Kidney tubule cell (primary cell): ENCODE results near the gene FXYD2.

Experiments
- DNase-seq: peaks from one replicate; pipeline ENCODE4 v3.0.0-alpha.2; 2018; ENCODE audit warnings: low spot score

The FXYD2 gene

DNA sequence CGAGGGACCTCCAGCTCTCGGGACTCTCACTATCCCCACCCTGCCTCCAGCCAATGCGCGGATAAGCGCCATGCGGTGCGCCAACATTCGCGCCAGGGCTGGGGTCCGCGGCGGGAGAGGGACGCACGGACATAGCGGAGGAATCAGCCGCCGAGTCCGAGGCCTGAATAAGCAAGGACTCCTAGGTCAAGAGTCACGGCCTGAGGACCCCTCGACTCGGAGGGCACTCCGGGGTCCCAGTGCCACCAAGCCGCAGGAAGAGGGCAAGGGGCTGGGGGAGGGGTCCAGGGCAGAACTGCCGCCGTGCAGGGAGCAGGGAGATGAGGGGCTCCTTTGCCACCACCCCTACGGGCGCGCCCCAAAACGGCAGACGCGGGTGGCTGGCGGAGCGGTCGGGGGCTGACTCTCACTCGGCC lies 28.1 kb downstream of the FXYD2 start:
- no peak for DNase-seq

DNA sequence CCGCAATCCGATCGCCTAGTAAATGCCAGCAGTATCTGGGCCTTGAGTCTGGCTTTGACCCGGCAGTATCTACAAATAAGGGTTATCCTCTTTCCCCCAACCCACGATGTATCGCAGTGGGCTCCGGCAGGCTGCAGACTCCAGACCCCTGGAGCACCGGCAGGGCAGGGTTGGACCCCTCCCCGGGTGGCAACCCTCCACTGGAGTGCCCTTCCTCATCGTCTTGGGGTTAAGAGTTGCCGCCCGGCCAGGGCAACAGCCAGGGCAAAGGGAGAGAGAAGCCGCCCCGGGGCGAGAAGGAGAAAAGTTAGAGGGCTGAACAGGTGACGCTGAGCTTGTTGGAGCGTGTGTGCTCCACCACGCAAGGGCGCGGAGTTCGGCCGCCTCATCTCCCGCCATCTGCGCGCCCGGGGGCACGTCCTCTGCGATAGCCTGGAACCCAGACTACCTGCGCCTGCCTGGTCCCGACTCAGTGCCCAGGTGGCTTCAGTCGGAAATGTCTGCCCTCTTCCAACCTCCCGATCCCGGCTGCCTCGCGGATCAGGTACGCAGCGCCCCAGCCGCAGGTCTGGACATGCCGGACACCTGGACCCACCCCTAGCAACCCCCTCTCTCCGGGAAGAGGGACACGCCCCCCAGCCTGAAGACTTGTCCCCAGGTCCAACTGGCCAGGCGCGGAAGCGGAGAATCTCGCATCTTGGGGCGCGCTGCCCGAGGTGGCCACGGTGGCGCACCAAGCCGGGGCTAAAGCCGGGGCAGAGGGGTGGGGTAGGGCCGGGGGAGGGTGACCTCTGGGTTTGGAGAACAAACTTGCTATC lies 28.7 kb downstream of the FXYD2 start:
- DNase-seq = peak; percentile 12

DNA sequence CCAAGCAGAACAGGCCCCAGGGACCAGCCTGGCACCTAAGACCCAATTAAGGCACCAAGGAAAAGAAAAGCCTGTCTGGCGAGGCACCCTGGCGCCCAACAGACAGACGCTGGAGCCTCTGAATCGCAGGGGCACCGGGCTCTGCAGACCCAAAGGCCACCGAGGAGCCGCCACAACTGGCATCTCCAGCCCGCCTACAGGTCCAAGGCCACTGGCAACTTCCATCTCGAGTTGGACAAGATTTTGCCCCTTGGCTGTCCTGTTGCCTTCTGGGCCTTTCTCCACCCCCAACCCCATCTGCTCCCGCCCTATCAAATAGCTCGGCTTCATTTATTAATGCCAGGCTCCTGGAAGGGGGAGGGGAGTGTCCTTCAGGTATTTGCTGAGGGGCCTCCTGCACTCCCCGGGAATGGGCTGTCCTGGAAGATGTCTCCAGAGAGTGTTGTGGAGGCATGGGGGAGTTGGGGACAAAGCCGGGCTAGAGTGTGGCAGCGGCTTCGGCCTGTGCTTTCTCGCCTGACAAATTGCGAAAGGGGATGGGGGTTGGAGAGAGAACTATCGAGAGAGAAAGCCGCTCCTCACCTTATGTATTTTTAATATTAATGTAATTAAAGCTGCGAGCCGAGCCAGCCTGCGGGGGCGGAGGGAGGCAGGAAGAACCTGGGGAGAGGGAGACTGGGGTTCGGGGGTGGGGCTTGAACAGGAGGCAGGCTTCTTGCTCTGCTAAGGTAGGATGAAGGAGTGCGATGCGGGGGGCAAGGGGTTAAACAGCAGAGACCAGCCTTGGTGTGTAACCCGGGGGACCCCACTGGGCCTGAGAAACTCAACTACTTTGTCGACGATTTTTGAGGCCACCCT lies 29.5 kb downstream of the FXYD2 start:
- no peak for DNase-seq

DNA sequence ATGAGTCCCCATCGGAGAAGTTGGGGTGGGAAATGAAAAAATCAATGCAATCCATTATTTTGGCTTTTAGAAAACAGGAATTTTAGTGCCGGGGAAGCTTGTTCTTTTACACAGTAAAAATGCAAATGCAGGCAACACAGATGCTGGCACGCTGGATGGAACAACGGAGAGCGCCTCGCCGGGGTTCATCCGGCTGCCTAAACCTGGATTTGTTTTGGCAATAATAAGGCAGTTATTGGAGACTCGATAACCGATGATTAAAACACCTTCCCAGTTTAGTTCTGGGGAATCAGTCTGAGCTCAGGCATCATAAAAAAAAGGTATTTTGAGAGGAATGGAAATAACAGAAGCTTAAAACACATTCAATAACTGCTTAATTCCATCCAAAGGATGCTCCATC lies 30.4 kb downstream of the FXYD2 start:
- DNase-seq = no peak

DNA sequence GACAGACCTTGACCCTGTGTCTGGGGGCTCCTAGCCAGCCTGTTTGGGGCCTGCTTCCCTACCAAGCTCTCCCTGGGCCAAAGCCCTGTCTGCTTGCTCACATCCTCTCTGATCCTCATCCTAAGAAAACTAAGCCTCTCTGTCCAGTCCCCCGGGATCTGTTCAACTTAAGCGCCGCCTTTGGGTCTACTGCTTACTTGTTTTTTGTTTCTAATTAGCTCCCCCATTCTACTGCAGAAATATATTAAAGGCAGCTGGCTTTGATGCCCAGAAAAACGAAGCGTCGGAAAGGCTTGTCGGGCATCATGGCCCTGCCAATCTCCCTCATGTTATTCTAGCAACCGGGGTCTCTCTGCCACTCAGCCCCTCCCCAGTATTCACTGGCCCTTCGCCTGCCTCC lies 31.0 kb downstream of the FXYD2 start:
- no peak for DNase-seq

DNA sequence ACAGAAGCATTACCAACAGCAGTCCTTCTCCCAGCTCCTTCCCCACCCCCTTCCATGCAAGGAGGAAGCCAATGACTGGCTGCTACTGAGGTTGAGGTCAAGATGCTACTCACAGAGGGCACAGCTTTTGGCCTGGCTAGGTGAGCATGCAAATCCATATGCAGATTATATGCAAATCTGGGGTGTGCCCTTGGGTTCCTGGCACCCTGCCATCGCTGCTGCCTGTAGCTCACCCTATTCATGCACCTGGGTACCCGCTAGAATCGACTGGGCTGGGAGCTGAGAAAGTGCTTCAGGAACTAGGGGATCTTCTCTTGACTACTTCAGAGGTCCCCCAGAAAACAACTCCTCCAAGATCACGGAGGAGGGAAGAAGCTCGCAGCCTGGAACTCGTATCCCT lies 31.6 kb downstream of the FXYD2 start:
- DNase-seq = no peak

DNA sequence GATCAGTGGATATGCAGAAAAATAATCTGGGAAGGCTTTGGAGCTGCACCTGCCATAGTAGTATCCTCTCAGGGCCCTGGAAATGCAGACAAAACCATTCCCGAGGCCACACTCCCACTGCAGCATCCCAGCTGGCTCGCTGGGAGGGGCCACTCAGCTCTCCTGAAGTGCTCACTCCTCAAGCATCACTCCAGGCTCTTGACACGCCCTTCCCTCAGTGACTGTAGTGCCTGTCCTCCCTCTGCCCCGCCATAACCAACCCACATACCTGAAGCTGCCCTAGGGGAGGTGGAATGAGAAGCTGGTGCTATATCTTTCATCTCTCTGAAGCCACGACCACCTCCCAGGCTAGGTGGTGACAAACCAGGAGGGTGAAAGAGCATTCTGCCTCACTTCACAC lies 32.3 kb downstream of the FXYD2 start:
- DNase-seq = no peak

DNA sequence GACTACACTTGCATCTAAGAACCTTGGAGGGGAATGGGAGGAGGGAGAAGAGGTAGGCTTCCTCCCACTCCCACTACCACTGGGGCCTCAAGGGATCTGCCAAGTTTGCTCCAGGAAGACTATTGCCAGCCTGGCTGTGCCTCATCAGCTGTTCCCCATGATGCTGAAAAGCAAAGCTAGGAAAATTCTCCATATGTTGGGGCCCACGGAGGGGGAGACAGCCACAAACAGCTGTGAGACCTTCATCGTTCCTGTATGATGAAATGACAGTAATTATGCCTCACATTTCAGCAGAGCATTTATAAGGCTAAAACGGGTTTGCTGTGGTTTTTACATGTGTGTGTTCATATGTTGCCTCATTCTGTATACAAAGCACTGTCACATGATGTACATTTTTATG lies 34.3 kb downstream of the FXYD2 start:
- no peak for DNase-seq

DNA sequence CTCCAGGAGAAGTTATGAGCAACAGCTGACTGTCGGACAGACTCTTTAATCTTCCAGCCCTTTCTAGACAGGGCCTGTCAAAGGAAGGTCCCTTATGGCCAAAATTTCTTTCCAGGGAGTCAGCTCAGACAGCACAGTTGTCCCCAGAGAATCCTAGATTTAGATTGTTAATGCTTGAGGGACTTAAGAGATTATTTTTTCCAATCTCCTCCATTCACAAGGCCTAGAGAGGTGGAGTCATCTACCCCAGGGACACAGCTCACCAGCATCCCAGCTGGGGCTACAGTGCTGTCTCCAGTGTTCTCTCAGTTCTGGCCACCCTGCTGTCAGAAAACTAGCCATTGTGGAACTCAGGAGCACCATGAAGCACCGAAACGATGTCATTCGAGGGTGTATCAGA lies 35.3 kb downstream of the FXYD2 start:
- DNase-seq = no peak

DNA sequence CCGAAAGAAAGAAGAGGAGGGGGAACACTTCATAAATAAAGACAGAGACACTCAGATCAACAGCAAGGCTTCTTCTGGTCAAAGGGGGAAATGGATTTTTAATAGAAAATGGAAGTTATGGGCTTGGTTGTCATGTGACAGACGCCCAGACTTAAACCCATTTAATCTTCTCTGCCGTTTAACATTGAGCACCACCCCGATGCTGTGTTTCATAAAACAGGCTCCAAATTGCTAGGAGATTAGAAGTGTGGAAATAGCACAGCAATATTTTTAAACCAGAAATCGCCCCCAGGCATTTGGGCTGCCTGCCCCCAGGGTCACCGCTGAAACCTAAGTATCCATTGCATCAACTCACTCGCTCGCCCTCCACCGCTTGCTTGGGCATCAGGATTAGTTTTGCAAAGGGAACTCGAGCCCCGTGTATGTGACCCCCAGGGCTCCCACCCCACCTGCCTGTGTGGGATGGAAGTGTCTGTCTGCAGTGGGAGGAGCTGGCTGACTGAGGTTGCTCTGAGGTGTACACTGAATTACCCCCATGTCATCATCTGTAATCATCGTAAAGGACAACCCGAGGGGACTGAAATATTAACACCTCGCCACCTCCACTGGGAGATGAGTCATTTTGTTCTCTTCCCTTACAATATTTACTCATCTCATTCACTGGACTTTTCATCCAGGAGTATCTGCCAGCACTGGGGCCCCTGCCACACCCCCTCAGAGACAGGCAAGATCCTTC lies 38.2 kb downstream of the FXYD2 start:
- peak; percentile 59 for DNase-seq

DNA sequence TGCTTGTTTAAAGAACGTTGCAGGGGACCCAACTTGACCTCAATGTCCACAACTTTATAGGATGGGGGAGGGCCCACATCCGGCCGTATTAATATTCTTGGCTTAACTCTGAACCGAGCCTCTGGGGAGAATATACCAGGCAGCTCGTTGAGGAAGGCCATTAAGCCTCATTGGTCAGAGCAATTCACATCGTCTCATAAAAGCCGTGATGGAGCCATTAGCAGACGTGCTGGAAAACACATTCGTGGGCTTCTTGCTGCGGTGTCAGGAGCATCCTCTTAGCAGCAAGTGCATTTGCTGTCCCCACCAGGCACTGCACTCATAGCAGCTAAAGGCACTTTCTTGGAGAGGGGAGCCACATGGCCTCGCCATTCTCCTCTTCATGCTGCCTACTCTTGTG lies 42.4 kb downstream of the FXYD2 start:
- no peak for DNase-seq

DNA sequence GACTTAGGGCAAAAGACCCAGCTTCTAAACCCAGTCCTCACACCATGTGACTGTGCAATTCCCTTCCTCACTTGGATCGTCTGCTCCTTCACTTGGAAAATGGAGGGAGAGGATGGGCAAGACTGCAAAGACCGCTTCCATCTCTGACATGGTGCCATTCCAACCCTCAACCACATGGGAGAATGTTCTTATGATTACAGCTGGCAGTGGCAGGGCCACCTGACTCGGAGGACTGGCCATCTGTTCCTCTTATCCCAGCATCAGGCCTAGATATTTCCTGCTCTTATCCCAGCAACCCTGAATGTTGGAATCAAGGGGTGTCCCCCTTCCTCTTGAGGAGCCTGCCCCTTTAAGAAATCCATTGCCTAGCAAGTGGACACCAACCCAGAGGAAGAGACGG lies 42.9 kb downstream of the FXYD2 start:
- no peak for DNase-seq

DNA sequence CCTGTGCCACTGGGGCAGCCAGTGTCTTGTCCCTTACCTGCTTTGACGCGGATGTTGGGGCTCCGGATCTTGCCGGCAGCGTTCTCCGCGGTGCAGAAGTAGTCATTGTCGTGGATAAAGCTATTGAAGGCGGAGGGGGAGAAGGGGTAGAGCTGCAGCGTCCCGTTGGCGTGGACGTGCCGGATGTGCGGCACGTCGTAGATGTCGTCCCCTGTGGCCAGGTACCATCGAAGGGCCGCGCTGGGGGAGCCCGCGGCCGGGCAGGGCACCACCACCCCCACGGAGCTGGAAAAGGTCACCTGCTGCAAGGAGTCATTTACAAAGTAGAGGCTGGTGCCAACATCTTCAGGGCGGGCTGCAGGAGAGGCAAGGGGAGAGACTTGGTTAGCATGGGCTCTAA lies 44.1 kb downstream of the FXYD2 start:
- DNase-seq = no peak

DNA sequence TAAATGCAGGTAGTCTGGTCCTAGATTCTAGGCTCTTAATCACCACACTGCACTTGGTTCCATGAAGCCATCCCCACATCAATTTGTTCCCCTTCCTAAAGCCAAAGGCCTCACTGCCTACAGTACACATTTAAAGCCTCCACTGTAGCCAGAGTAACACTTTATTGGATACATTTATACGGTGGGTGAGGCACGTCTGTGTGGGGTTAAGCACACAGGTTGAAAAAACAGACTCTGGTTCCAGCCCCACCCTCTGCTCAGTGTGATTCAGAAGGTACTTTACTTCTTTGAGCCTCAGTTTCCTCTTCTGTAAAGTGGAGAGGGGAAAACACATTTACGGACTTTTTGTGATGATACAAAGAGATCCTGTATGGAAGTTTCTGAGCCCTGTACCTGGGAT lies 50.0 kb downstream of the FXYD2 start:
- DNase-seq = no peak

DNA sequence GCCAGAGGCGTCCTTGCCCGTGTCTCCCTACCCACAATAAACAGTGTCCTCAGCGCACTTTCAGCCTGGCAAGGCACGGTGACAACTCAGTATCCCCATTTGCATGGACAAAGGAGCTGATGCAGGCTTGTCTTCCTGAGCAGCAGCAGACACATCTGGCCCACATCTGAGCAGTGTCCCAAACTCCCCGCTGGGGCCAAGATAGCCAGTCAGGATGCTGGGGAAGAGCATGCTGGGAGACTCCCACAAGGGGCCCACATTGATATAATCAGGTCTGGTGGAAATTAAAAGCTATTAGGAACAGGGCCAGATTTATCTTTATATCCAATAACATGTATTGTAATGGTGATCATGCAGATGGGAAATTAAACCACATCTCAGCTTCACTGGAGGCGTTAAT lies 52.2 kb downstream of the FXYD2 start:
- DNase-seq = no peak

DNA sequence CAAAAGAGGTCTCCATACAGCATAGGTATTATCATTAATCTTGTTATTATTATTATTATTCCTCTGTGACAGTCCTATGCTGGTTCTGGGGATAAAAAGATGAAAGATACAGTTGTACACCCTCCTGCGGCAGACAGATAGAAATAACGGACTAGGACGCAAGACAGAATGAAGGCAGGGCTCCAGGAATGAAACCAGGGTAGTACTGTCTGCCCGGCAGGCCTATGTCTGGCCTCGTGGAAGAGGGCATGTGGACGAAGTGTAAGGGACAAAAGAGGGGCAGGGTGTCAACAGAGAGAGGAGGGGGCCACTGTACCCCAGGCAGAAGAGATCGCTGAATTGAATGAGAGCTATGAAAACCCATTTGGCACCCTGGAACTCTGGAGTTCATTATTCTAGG lies 52.7 kb downstream of the FXYD2 start:
- DNase-seq = no peak

DNA sequence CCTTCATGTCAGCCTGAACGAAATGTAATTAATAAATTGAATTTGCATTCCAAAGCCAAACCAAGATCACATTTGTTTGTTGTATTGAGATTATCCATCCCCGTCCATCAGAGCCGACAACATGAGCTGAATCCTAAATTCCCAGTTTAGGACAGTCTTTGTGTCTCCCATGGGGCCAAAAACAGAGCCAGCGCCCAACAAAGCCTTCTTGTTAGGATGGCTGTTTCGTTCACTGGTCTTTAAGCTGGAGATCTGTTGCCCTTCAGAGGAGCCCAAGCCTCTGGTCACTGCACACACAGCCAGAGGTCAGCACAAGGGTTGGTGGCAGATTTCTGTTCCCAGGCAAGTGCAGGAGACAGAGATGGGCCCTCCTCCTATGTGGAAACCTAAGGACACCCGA lies 53.3 kb downstream of the FXYD2 start:
- no peak for DNase-seq

DNA sequence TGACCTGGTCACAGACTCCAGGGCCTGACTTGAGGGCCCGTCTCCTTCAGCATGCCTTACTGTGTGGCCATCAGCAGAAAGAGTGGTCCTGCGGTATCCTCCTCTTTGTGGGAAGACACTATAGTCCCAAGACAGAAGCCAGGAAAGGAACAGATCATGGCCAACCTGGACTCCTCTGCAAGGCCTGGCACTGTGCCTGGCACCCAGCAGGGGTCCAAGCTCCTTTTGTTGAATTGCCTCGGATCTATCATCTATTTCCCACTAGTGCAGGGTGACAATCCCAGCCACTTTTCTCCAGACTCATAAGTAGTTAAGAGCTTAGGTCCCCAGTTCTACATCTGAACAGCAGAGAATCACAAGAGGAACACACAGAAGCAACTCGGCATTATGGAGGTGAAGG lies 54.5 kb downstream of the FXYD2 start:
- no peak for DNase-seq
